PFSK-1 (cell line): ENCODE results near the gene RASGRP3.

Experiments used
- FOXP2 ChIP-seq: optimal IDR thresholded peaks from 2 replicates; pipeline ENCODE3; 2011; ENCODE audit warnings: borderline replicate concordance, control low read depth, inconsistent platforms; ENCODE audit not compliant: insufficient read depth; ENCODE audit errors: extremely low read length, extremely low read depth
- POLR2AphosphoS5 ChIP-seq: IDR thresholded peaks from 2 replicates; pipeline ENCODE4 v1.6.1; 2012; ENCODE audit warnings: low read depth, mild to moderate bottlenecking, control low read depth, low read length, moderate library complexity
- REST ChIP-seq, 2 experiments: IDR thresholded peaks; 2 replicates each; pipeline versions ENCODE4 v1.6.1 to v1.8.0; 2011 to 2012; ENCODE audit warnings: low read depth in 2 of 2, low read length in 2 of 2, control low read depth in 1 of 2, inconsistent platforms in 1 of 2, mild to moderate bottlenecking in 1 of 2, moderate library complexity in 1 of 2; ENCODE audit not compliant: insufficient read depth in 1 of 2
- SIN3A ChIP-seq: IDR thresholded peaks from 2 replicates; pipeline ENCODE4 v1.6.1; 2012; ENCODE audit warnings: mild to moderate bottlenecking, low read length, moderate library complexity, borderline replicate concordance; ENCODE audit not compliant: insufficient read depth
- TAF1 ChIP-seq: IDR thresholded peaks from 2 replicates; pipeline ENCODE4 v1.6.1; 2012; ENCODE audit warnings: low read length, control low read depth, borderline replicate concordance; ENCODE audit not compliant: insufficient read depth

- no peak for TF ChIP-seq TAF1
- TF ChIP-seq SIN3A = no peak
- no peak for TF ChIP-seq POLR2AphosphoS5
- TF ChIP-seq REST (IDR thresholded peaks at IDR 0.05; ENCODE audit: insufficient read depth in 1 of 2, low read depth in 2 of 2, low read length in 2 of 2) = no peak
- TF ChIP-seq FOXP2 = no peak
Measured at GRCh38 chr2:33500177-33500576, 23.7 kb downstream of the RASGRP3 start.
